AG04449 (cell line): ENCODE results near the gene NXNL1.
"Not testable (repeated sequence)": the region's sequence is repeated elsewhere in the genome, so short reads cannot be mapped to it uniquely, and the experiment has no call there.

Source experiments
- CTCF ChIA-PET: fragments of 350-600 bp; formaldehyde crosslinking; extraction: SDS; loops from one replicate; lab custom pipeline; 2021; ENCODE audit warnings: antibody characterized with exemption; lab: Yijun Ruan, JAX
- POLR2A ChIA-PET: fragments of 400-600, 350-600 bp; formaldehyde crosslinking; extraction: SDS; loops from one replicate; lab custom pipeline; 2020; ENCODE audit warnings: antibody characterized with exemption, inconsistent platforms; lab: Yijun Ruan, JAX
- DNase-seq: peaks from one replicate; pipeline ENCODE4 v3.0.0-alpha.2; 2010; ENCODE audit warnings: low read depth, low spot score
- H3K4me3 ChIP-seq: 2 replicates; pipeline ENCODE4 v1.5.1; 2011; ENCODE audit warnings: low read depth, mild to moderate bottlenecking, control low read depth, low read length
- CTCF ChIP-seq: IDR thresholded peaks from one replicate; pipeline ENCODE4 v1.5.1; 2011; ENCODE audit warnings: mild to moderate bottlenecking, moderate library complexity, low read length, control low read depth, inconsistent platforms; ENCODE audit not compliant: insufficient read depth; ENCODE audit errors: missing control alignments

NXNL1 gene

GRCh38 chr19:17503240-17503639 is 42.5 kb upstream of the NXNL1 start:
- ChIA-PET CTCF (no interaction called here), POLR2A (interaction anchor here (1.0 kb wide), 1 partner anchor 264 kb away, joined by 3 read pairs; no protein-coding TSS in a partner anchor)
- no peak overlapping the region for H3K4me3 ChIP-seq
- no peak for DNase-seq
- TF ChIP-seq CTCF: no peak

DNA sequence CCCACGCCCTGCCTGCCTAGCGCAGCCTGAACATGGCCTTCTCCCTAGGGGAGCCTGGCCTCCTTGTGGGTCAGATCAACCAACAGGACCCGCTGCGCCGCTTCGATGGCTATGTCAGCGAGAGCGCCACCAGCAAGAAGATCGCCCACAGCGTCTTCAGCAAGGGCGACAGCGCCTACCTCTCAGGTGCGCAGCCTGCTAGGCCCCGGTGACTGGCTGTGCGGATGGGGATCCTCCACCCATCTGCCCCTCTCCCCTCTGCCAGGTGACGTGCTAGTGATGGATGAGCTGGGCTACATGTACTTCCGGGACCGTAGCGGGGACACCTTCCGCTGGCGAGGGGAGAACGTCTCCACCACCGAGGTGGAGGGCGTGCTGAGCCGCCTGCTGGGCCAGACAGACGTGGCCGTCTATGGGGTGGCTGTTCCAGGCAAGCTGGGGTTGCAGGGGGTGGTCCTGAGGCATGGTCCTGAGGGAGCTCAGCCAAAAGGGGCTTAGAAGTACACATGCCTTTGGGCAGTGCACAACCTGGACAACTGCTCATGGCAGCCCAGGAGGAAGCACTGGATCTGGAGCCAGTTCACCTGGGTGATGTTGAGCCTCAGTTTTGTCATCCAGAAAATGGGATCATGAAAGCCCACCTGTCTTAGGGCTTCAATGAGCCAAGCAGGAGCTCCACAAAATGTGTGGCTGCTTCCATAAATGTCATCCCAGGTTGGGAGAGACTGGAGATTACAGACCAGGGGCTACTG is 39.9 kb upstream of the NXNL1 start:
- DNase-seq: no peak
- no peak for TF ChIP-seq CTCF
- POLR2A ChIA-PET: no interaction called here
- CTCF ChIA-PET: interaction anchor here (0.9 to 1.9 kb wide), 4 partner anchors 9 to 355 kb away, joined by 3 to 7 read pairs (median 4); no protein-coding TSS in a partner anchor
- H3K4me3 ChIP-seq: no peak overlapping the region

DNA sequence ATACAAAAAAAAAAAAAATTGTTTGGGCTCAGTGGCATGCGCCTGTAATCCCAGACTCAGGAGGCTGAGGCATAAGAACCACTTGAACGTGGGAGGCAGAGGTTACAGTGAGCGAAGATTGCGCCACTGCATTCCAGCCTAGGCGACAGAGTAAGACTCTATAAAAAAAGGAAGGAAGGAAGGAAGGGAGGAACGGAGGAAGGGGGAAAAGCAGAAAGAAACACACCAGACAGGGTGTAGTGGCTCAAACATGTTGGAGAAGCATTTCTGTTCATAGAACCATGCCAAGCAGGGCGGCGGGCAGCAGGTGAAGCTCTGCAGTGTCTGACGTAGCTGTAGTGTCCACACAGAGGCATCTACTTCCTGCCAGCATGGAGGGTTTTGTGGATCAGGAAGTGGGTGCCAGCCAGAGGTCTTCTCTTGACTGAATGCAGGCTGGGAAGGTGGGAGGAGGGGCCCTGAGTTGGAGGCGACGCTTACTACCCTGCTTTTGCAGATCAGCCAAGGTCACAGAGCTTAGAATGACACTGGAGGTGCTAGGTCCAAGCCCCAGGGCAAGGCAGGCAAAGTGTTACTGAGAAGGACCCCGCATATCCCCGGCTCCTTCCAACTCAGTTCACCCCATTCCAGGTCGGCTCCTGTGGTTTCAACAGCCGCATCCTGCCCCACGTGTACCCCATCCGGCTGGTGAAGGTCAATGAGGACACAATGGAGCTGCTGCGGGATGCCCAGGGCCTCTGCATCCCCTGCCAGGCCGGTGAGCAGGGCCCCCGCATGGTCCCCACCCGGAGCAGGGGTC is 39.1 kb upstream of the NXNL1 start:
- H3K4me3 ChIP-seq: no peak overlapping the region
- POLR2A ChIA-PET: no interaction called here
- TF ChIP-seq CTCF: no peak
- CTCF ChIA-PET: interaction anchor here (1.9 kb wide), 1 partner anchor 8 kb away, joined by 4 read pairs; no protein-coding TSS in a partner anchor
- DNase-seq: no peak

DNA sequence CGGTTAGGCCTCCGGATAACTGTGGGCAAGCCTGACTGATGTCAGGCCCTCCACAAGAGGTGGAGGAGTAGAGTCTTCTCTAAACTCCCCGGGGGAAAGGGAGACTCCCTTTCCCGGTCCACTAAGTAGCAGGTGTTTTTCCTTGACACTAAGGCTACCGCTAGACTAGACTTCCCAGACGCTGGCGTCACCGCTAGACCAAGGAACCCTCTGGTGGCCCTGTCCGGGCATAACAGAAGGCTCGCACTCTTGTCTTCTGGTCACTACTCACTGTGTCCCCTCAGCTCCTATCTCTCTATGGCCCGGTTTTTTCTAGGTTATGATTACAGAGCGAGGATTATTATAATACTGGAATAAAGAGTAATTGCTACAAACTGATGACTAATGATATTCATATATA is 38.3 kb upstream of the NXNL1 start:
- H3K4me3 ChIP-seq, DNase-seq, POLR2A ChIA-PET, CTCF ChIA-PET: not testable (repeated sequence)

DNA sequence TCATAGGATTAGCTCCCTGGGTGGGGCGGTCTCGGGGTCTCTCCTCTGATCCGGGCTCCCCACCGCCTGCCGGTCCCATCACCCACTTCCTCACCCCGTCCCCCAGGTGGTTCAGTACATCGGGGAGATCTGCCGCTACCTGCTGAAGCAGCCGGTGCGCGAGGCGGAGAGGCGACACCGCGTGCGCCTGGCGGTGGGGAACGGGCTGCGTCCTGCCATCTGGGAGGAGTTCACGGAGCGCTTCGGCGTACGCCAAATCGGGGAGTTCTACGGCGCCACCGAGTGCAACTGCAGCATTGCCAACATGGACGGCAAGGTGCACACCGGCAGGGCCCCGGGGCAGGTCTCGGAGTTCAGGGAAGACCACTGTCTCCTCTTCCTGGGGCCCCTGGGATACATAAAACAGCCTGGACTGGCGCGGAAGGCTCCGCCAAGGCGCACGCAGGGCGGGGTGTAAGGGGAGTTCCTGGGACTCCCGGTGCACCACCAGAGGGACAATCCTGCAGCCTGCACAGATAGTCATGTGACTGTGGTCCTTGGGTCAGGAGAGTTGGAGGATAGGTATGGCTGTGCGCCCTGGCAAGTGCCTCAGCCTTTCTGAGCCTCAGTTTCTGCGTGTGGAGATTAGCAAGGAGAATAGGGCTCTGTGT is 36.5 kb upstream of the NXNL1 start:
- CTCF ChIA-PET: interaction anchor here (1.0 to 3.2 kb wide), 16 partner anchors 9 to 359 kb away, joined by 3 to 28 read pairs (median 12); partner anchors contain the start of genes MVB12A and PGLS
- TF ChIP-seq CTCF: no peak
- no peak overlapping the region for H3K4me3 ChIP-seq
- POLR2A ChIA-PET: no interaction called here
- no peak for DNase-seq

DNA sequence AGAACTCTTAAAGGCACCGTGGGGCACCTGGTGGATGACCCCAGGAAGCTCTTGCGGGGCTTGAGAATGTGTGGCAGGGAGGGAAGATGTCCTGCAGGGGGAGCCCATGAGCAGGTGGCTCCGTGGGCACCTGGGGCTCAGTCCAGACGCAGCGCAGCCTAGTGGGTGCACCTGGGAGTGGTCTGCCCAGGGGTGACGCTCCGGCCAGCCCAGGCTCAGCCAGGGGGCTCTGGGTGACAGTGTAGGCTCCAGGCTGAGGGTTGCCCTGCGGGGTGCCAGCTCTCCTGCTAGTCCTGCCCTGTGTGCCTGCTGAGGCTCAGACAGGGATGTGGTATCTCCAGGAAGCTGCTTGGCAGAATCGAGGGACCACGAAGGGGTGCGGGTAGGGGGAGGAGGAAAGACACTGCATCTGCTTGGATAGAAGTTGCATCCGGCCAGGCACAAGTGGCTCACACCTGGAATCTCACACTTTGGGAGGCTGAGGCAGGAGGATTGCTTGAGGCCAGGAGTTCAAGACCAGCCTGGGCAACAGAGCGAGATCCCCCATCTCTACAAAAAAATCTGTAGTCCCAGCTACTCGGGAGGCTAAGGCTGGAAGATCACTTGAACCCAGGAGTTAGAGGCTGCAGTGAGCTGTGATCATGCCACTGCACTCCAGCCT is 35.7 kb upstream of the NXNL1 start:
- DNase-seq: no peak
- ChIA-PET CTCF (interaction anchor here (0.6 to 3.2 kb wide), 30 partner anchors 10 to 363 kb away, joined by 3 to 28 read pairs (median 5); partner anchors contain the start of genes MVB12A, PGLS and RPL18A), POLR2A (no interaction called here)
- H3K4me3 ChIP-seq: no peak overlapping the region
- peak; percentile 91 for TF ChIP-seq CTCF
